SK-N-SH treated with all-trans-retinoic acid at 6 μM for 48 hours (cell line): ENCODE measurements around the gene GRM7.

ENCODE experiments used
- CREB5 ChIP-seq: fragments of 250-450 bp; sonication (Bioruptor Pico); IDR thresholded peaks from 2 replicates; pipeline ENCODE4 v1.5.1; 2020; ENCODE audit warnings: low read depth, mild to moderate bottlenecking, moderate library complexity
- ESRRG ChIP-seq: fragments of 250-450 bp; sonication (Bioruptor Pico); IDR thresholded peaks from 2 replicates; pipeline ENCODE4 v1.6.1; 2021; ENCODE audit warnings: mild to moderate bottlenecking
- ZFP30 ChIP-seq: fragments of 450-650 bp; formaldehyde crosslinking; IDR thresholded peaks from 2 replicates; pipeline ENCODE4 v1.5.0; 2022; ENCODE audit warnings: mild to moderate bottlenecking, moderate library complexity

GRCh38 chr3:7577513-7577912 is 716.6 kb downstream of the GRM7 start:
- TF ChIP-seq ESRRG (CRISPR knock-in tag) (no peak), ZFP30 (no peak), CREB5 (CRISPR knock-in tag) (no peak)
